Measurements from ENCODE around the gene HK1.

DNA sequence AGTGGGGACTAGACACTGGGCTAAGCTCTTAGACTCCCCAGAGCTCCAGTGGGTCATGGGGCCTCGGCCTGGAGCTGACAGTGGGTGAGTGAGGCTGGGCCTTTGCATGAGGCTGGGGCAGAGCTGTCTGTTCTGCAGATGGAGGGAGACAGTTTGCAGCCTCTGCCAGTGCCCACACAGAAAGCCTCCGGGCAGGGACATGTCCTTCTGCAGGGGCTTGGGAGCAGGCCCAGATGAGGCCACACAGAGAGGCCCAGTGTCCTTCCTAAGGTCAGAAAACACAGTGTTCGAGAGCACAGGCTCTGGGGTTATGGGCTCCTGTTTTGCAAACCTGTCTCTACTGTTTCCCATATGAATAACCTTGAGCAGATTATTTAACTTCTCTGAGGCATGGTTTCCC, 25.1 kb upstream of the HK1 start:
- TF ChIP-seq CTCF (conservative IDR thresholded peaks at IDR 0.05 in 1 of 2, IDR thresholded peaks at IDR 0.05 in 1 of 2; ENCODE audit: low read depth in 1 of 2, low read length in 2 of 2), result no peak
- TF ChIP-seq EZH2 (IDR thresholded peaks at IDR 0.05; ENCODE audit: low read length, missing control alignments), result no peak
